ENCODE data around the gene ARFGAP2. TPM values are rescaled to one million over a fixed set of nuclear protein-coding genes. Genes with fewer than 3 reads are reported as not detected.

Gene ARFGAP2
- total and polyA plus RNA-seq, 9 of the 15 experiments (the other 6 are each of a cell fraction or from before 2014, with no cell fraction given): 29.1 to 140 (median 90.1) TPM

- no peaks in the 10 kb centered on the region for H3K9me1 ChIP-seq (ENCODE audit: control insufficient read depth, insufficient read depth, low read length)
- H4K20me1 ChIP-seq (replicated peaks; ENCODE audit: control insufficient read depth, insufficient read depth, low read length): no peaks in the 10 kb centered on the region
- no peak overlapping the region for H3K9ac ChIP-seq (ENCODE audit: insufficient read depth in 1 of 2, low read depth in 2 of 2, low read length in 2 of 2)
- ATAC-seq (no peak), FAIRE-seq (no peak), DNase-seq (ENCODE audit: extremely low read depth in 1 of 4, low spot score in 3 of 4) (no peak)
- H3K36me3 ChIP-seq (ENCODE audit: control insufficient read depth, insufficient read depth, low read length): no peaks in the 10 kb centered on the region
- no peak overlapping the region for H2AFZ ChIP-seq (ENCODE audit: low read depth, low read length)
- POLR2A ChIA-PET: interaction anchor here (0.6 to 0.8 kb wide), 3 partner anchors 25 to 972 kb away, joined by 3 read pairs; no protein-coding TSS in a partner anchor
- no peaks in the 10 kb centered on the region for H3K79me2 ChIP-seq (ENCODE audit: control insufficient read depth, insufficient read depth, low read length)
- in situ Hi-C loops (cut with MboI): no loop called here
- H3K4me1 ChIP-seq (replicated peaks in 1 of 2; ENCODE audit: control insufficient read depth in 2 of 2, insufficient read depth in 2 of 2, low read length in 2 of 2): no peaks in the 10 kb centered on the region; a peak in 3 of 5 replicates
- no TSS peak for BruUV-seq (replicated peaks)
- no peaks in the 10 kb centered on the region for H3K9me3 ChIP-seq (replicated peaks; ENCODE audit: control insufficient read depth, insufficient read depth, low read depth, low read length)
- WGBS (ENCODE audit: insufficient coverage, low coverage, missing lambda C conversion rate): 50% methylated on average over 5 of the region's 5 CpGs
- H3K27ac ChIP-seq (ENCODE audit: extremely low read depth, low read depth, low read length): no peak overlapping the region
- CTCF ChIA-PET (ENCODE audit: low intra/inter-chr PET ratio): no interaction called here
- H3K27me3 ChIP-seq (ENCODE audit: control insufficient read depth in 2 of 2, insufficient read depth in 2 of 2, low read length in 2 of 2): peaks cover 0 to 8% of the 10 kb centered on the region in 2 experiments; a peak in 1 of 5 replicates
- intact Hi-C loops (cut with micrococcal nuclease): no loop called here
- no peak overlapping the region for H3K4me2 ChIP-seq (ENCODE audit: insufficient read depth, low read length)
- no peak overlapping the region for H3K4me3 ChIP-seq
- TF ChIP-seq ZFP30 (CRISPR knock-in tag; IDR thresholded peaks at IDR 0.05; ENCODE audit: borderline replicate concordance): no peak
- TF ChIP-seq ZNF239 (CRISPR knock-in tag; IDR thresholded peaks at IDR 0.05): no peak
- TF ChIP-seq ZNF444 (CRISPR knock-in tag; IDR thresholded peaks at IDR 0.05): no peak
- TF ChIP-seq MBD2 (IDR thresholded peaks at IDR 0.05; ENCODE audit: borderline replicate concordance, low read depth): no peak
- no peak for TF ChIP-seq ZBED1 (IDR thresholded peaks at IDR 0.05)
- TF ChIP-seq NELFE (IDR thresholded peaks at IDR 0.05; ENCODE audit: insufficient read depth, insufficient read length): no peak
- TF ChIP-seq ZNF830 (CRISPR knock-in tag; IDR thresholded peaks at IDR 0.05): no peak
- TF ChIP-seq MEIS2 (IDR thresholded peaks at IDR 0.05; ENCODE audit: partially characterized antibody): no peak
- TF ChIP-seq ELF1 (tag; IDR thresholded peaks at IDR 0.05): no peak
- no peak for TF ChIP-seq HNRNPH1 (optimal IDR thresholded peaks at IDR 0.05; ENCODE audit: low read depth, low read length)
- TF ChIP-seq ZNF583 (CRISPR knock-in tag; IDR thresholded peaks at IDR 0.05): no peak
- TF ChIP-seq MITF (IDR thresholded peaks at IDR 0.05): no peak
- TF ChIP-seq CBX8 (IDR thresholded peaks at IDR 0.05; ENCODE audit: borderline replicate concordance, extremely low read depth, low read depth, low read length, poor library complexity, severe bottlenecking): no peak
- TF ChIP-seq MCM3 (IDR thresholded peaks at IDR 0.05): no peak
- TF ChIP-seq MCM7 (IDR thresholded peaks at IDR 0.05): no peak
- no peak for TF ChIP-seq ELF2 (CRISPR knock-in tag; IDR thresholded peaks at IDR 0.05)
- TF ChIP-seq BRF2 (IDR thresholded peaks at IDR 0.05; ENCODE audit: borderline replicate concordance, insufficient read depth, insufficient read length): no peak
- TF ChIP-seq SFPQ (IDR thresholded peaks at IDR 0.05; ENCODE audit: low read depth, low read length): no peak
- TF ChIP-seq CEBPG (CRISPR knock-in tag; IDR thresholded peaks at IDR 0.05): no peak
- TF ChIP-seq CEBPG (tag; conservative IDR thresholded peaks at IDR 0.05 in 1 of 2, IDR thresholded peaks at IDR 0.05 in 1 of 2): no peak
Measured at GRCh38 chr11:47208628-47209027, 31.9 kb upstream of the ARFGAP2 start.
